ENCODE results near the gene MRPL28. TPM values are rescaled to one million over a fixed set of nuclear protein-coding genes. Genes with fewer than 3 reads are reported as not detected.

MRPL28 gene
- total and polyA plus RNA-seq, 2 experiments from 2014 or later, result 88.1 to 126 TPM

DNA sequence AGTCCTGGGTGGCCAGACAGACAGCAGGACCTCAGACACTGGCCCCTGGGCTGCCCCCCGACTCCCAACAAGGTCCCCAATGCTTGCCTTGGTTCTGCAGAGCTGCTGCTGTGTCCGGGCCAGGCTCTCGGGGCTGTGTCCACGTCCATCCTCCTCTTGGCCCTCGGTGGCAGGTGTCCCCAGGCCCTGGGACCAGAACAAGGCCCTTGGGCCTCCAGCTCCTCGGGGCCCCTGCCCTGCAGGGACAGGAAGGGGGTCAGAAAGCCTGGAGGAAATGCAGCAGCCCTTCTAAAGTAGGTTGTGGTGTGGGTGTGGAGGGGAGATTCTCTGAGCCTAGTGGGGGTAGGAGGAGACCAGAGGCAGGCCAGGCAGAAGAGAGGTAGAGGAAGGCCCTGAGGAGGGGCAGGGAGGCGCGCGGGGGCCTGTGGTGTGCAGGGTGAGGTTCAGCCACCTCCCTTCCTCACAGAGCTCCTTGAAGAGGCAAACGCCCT lies 15.3 kb downstream of the MRPL28 start:
- Histone ChIP-seq H3K79me2 (peaks cover 19% of the 10 kb centered on the region), H2AFZ (no peak overlapping the region), H3K9me3 (ENCODE audit: low read depth) (no peaks in the 10 kb centered on the region), H3K27ac (no peak overlapping the region), H3K4me2 (no peak overlapping the region), H4K20me1 (ENCODE audit: insufficient read depth, poor library complexity, severe bottlenecking) (peaks cover 19% of the 10 kb centered on the region), H3K27me3 (no peaks in the 10 kb centered on the region), H3K4me3 (no peak overlapping the region), H3K9me2 (replicated peaks; ENCODE audit: insufficient read depth) (no peaks in the 10 kb centered on the region), H3K36me3 (replicated peaks; ENCODE audit: insufficient read depth, low read depth) (no peaks in the 10 kb centered on the region), H3K4me1 (ENCODE audit: insufficient read depth) (peaks cover 11% of the 10 kb centered on the region)
- DNase-seq (ENCODE audit: low spot score), result no peak
- 95% methylated on average over 10 of the region's 10 CpGs for WGBS (ENCODE audit: low lambda C conversion rate, missing lambda C conversion rate)
- no peak for TF ChIP-seq EZH2phosphoT487 (IDR thresholded peaks at IDR 0.05; ENCODE audit: low read depth, severe bottlenecking, unreplicated experiment)

DNA sequence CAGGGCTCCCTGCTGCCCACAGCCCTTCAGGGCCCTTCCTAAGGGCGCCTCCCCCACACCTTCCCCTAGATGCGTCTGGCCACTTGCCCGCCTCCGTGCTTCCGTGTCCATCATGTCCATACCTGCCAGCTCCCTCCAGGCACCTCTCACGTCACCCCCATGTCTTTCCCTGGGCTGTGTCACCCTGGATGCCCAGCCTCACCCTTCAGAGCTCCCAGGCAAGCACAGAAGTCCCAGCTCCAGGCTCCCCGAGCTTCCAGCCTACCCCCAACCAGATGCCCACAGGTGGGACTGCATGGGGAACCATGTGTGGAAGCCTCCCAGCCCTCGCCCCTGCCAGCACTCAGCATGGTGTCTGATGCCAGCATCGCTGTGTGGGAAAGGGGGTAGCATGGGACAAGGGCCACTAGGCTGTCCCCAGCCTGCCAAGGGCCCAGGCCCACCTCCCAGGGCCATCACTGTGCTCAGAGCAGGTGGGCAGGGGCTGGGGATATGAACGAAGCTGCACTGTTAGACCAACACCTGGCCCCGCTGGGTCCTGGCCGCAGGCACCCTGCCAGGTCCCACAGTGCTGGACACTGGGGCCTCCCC lies 16.0 kb downstream of the MRPL28 start:
- Histone ChIP-seq H3K79me2 (peaks cover 25% of the 10 kb centered on the region), H3K4me2 (no peak overlapping the region), H3K27me3 (no peaks in the 10 kb centered on the region), H3K36me3 (replicated peaks; ENCODE audit: insufficient read depth, low read depth) (no peaks in the 10 kb centered on the region), H4K20me1 (ENCODE audit: insufficient read depth, poor library complexity, severe bottlenecking) (peaks cover 24% of the 10 kb centered on the region), H3K4me3 (no peak overlapping the region), H3K9me2 (replicated peaks; ENCODE audit: insufficient read depth) (no peaks in the 10 kb centered on the region), H3K4me1 (ENCODE audit: insufficient read depth) (peaks cover 11% of the 10 kb centered on the region), H2AFZ (no peak overlapping the region), H3K27ac (no peak overlapping the region), H3K9me3 (ENCODE audit: low read depth) (no peaks in the 10 kb centered on the region)
- TF ChIP-seq, protein P1, sequence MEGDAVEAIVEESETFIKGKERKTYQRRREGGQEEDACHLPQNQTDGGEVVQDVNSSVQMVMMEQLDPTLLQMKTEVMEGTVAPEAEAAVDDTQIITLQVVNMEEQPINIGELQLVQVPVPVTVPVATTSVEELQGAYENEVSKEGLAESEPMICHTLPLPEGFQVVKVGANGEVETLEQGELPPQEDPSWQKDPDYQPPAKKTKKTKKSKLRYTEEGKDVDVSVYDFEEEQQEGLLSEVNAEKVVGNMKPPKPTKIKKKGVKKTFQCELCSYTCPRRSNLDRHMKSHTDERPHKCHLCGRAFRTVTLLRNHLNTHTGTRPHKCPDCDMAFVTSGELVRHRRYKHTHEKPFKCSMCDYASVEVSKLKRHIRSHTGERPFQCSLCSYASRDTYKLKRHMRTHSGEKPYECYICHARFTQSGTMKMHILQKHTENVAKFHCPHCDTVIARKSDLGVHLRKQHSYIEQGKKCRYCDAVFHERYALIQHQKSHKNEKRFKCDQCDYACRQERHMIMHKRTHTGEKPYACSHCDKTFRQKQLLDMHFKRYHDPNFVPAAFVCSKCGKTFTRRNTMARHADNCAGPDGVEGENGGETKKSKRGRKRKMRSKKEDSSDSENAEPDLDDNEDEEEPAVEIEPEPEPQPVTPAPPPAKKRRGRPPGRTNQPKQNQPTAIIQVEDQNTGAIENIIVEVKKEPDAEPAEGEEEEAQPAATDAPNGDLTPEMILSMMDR (IDR thresholded peaks at IDR 0.05; ENCODE audit: poor library complexity), result no peak
- TF ChIP-seq EZH2 (IDR thresholded peaks at IDR 0.05; ENCODE audit: borderline replicate concordance) (no peak), EZH2phosphoT487 (IDR thresholded peaks at IDR 0.05; ENCODE audit: low read depth, severe bottlenecking, unreplicated experiment) (no peak)
- 94% methylated on average over 12 of the region's 12 CpGs for WGBS (ENCODE audit: low lambda C conversion rate, missing lambda C conversion rate)
- no peak for DNase-seq (ENCODE audit: low spot score)

DNA sequence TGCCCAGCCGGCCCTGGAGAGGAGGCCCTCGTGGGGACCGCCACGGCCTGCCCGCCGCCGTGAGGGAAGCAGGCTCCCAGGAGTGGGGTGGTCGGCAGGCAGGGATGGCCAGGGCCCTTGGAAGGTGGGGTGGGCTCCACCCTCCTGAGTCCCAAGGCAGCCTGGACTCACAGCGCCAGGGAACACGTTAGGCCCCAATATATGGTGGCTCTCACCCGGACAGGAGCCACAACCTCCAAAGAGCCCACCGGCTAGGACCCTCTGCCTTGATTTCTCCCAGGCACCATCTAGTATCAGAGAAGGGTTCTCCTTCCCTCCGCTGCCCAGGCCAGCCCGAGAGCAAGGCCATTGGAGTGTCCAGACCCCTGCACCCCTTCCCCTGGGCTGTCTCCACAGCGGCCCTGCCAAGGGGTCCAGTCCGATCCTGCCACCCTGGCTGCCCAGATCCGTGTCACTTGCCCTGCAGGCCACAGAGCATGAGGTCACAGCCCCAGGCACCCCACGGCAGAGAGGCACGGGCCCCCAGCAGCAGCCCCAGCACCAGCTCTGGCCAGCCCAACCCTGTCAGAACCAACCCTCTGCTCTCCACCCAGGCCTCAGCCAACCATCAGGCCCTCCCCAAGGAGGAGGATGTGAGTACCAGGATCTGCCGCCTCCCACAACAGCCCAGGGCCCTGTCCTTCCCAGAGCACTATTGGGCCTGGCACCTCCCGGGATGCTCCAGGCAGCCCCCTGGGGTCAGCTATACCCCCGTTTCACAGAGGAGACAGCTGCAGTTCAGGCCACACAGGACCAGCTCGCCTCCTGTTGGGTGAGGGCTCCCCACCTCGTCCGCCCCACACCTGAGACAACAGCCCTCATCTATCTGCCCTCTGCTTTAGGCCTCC lies 16.7 kb downstream of the MRPL28 start:
- no peak overlapping the region for H3K4me3 ChIP-seq
- no peaks in the 10 kb centered on the region for H3K9me3 ChIP-seq (ENCODE audit: low read depth)
- peak overlapping the region; percentile 73 for H3K4me2 ChIP-seq
- WGBS (ENCODE audit: low lambda C conversion rate, missing lambda C conversion rate), result 80% methylated on average over 21 of the region's 25 CpGs
- peaks cover 31% of the 10 kb centered on the region for H4K20me1 ChIP-seq (ENCODE audit: insufficient read depth, poor library complexity, severe bottlenecking)
- peaks cover 11% of the 10 kb centered on the region for H3K4me1 ChIP-seq (ENCODE audit: insufficient read depth)
- no peaks in the 10 kb centered on the region for H3K27me3 ChIP-seq
- H3K9me2 ChIP-seq (replicated peaks; ENCODE audit: insufficient read depth), result no peaks in the 10 kb centered on the region
- H3K27ac ChIP-seq, result no peak overlapping the region
- no peaks in the 10 kb centered on the region for H3K36me3 ChIP-seq (replicated peaks; ENCODE audit: insufficient read depth, low read depth)
- H3K79me2 ChIP-seq, result peaks cover 32% of the 10 kb centered on the region
- no peak for TF ChIP-seq EZH2phosphoT487 (IDR thresholded peaks at IDR 0.05; ENCODE audit: low read depth, severe bottlenecking, unreplicated experiment)
- TF ChIP-seq, protein P1 (IDR thresholded peaks at IDR 0.05; ENCODE audit: poor library complexity), result no peak
- no peak for TF ChIP-seq EZH2 (IDR thresholded peaks at IDR 0.05; ENCODE audit: borderline replicate concordance)
- DNase-seq (ENCODE audit: low spot score), result no peak
- H2AFZ ChIP-seq, result no peak overlapping the region

Measured in hepatocyte (in vitro differentiated cells).